Breast epithelium (tissue), 4 donors: ENCODE measurements around the gene ALOX15B. TPM values are rescaled to one million over a fixed set of nuclear protein-coding genes. Genes with fewer than 3 reads are reported as not detected.

Experiments used
- DNase-seq, 2 donors: peaks; one replicate each; pipeline ENCODE4 v3.0.0-alpha.2; 2019; ENCODE audit warnings: low spot score in 2 of 2
- H3K27ac ChIP-seq, 2 donors: fragments of 200-600 bp; sonication (generic) in 1 of 2; one replicate each; pipeline ENCODE4 v1.5.1; 2016 to 2019; ENCODE audit warnings: mild to moderate bottlenecking in 1 of 2
- H3K27me3 ChIP-seq, 2 donors: fragments of 200-600 bp; sonication (generic) in 1 of 2; one replicate each; pipeline versions ENCODE4 v1.5.1 to v1.6.0; 2017 to 2019; ENCODE audit warnings: control low read depth in 1 of 2, mild to moderate bottlenecking in 1 of 2
- H3K36me3 ChIP-seq: fragments of 200-600 bp; one replicate; pipeline ENCODE4 v1.5.1; 2019
- H3K4me1 ChIP-seq, 2 donors: fragments of 200-600 bp; sonication (generic); one replicate each; pipeline ENCODE4 v1.5.1; 2016 to 2019; ENCODE audit warnings: control low read depth in 1 of 2
- H3K4me3 ChIP-seq, 3 donors: fragments of 200-600 bp; sonication (generic); 1 replicate in 2 of 3; 2 replicates in 1 of 3; pipeline ENCODE4 v1.5.1; 2016 to 2019; ENCODE audit warnings: mild to moderate bottlenecking in 3 of 3, moderate library complexity in 2 of 3
- H3K9me3 ChIP-seq, 2 donors: fragments of 200-600 bp; sonication (generic) in 1 of 2; one replicate each; pipeline ENCODE4 v1.5.1; 2016 to 2019; ENCODE audit warnings: control low read depth in 1 of 2
- POLR2A ChIP-seq: fragments of 450-650 bp; IDR thresholded peaks from one replicate; pipeline ENCODE4 v1.6.1; 2016; ENCODE audit warnings: antibody characterized with exemption, mild to moderate bottlenecking, moderate library complexity
- POLR2AphosphoS5 ChIP-seq, 3 donors: sonication (generic); formaldehyde crosslinking; IDR thresholded peaks; one replicate each; pipeline ENCODE4 v1.6.1; 2017; ENCODE audit warnings: antibody characterized with exemption in 3 of 3
- intact Hi-C: fragments of 100-400 bp; cut with DNase I; formaldehyde crosslinking; loops from one replicate; pipeline ENCODE4 v1.15.1; 2023; ENCODE audit warnings: low total_unique reads
- total RNA-seq, 3 donors: library from RNA; depleted of rRNA; stranded (reverse); fragments of >200 nt; gene quantifications; one replicate each; pipeline ENCODE4 v1.1.0, GENCODE V29; 2016
- TF ChIP-seq, protein P1 (sequence below), 3 donors: fragments of 450-650 bp; IDR thresholded peaks; one replicate each; pipeline ENCODE4 v1.5.1; 2016 to 2017; ENCODE audit warnings: antibody characterized with exemption in 3 of 3, mild to moderate bottlenecking in 3 of 3, moderate library complexity in 3 of 3

Gene ALOX15B
- total RNA-seq, 3 donors from 2014 or later = 3.3 to 38.3 (median 12.3) TPM

DNA sequence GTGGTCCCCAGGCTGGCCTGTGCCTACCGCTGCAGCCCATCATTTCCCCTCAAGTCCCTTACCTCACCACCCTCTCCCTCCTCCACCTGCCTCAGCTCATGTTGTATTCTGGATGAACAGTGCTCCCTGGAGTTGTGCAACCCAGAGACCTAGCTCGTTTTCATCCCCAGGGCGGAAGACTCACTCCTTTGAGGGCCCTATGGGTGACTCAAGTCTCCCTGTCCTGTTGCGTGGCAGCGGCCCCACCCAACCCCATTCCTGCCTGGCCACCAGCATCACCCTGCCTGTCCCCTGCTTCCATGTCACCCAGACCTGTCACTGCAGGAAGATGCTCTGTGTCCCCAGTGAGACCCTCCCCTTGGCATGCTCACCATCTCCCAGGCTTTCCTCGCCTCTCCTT lies 45.4 kb downstream of the ALOX15B start:
- no peak for DNase-seq
- TF ChIP-seq, protein P1, sequence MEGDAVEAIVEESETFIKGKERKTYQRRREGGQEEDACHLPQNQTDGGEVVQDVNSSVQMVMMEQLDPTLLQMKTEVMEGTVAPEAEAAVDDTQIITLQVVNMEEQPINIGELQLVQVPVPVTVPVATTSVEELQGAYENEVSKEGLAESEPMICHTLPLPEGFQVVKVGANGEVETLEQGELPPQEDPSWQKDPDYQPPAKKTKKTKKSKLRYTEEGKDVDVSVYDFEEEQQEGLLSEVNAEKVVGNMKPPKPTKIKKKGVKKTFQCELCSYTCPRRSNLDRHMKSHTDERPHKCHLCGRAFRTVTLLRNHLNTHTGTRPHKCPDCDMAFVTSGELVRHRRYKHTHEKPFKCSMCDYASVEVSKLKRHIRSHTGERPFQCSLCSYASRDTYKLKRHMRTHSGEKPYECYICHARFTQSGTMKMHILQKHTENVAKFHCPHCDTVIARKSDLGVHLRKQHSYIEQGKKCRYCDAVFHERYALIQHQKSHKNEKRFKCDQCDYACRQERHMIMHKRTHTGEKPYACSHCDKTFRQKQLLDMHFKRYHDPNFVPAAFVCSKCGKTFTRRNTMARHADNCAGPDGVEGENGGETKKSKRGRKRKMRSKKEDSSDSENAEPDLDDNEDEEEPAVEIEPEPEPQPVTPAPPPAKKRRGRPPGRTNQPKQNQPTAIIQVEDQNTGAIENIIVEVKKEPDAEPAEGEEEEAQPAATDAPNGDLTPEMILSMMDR (IDR thresholded peaks at IDR 0.05) = no peak
- no peak for TF ChIP-seq POLR2A
- TF ChIP-seq POLR2AphosphoS5 (IDR thresholded peaks at IDR 0.05) = no peak
- no peaks in the 10 kb centered on the region for H3K4me1 ChIP-seq
- H3K4me3 ChIP-seq = no peak overlapping the region
- H3K27ac ChIP-seq = no peak overlapping the region
- peaks cover 0 to 13% of the 10 kb centered on the region in 2 donors for H3K27me3 ChIP-seq
- no peaks in the 10 kb centered on the region for H3K36me3 ChIP-seq
- H3K9me3 ChIP-seq = no peaks in the 10 kb centered on the region
- intact Hi-C loops = no loop called here

- Histone ChIP-seq H3K9me3 (no peaks in the 10 kb centered on the region), H3K4me3 (no peak within 1 kb of the TSS), H3K27ac (no peak within 1 kb of the TSS), H3K27me3 (peaks cover 0 to 13% of the 10 kb centered on the region in 2 donors), H3K36me3 (no peaks in the 10 kb centered on the region), H3K4me1 (no peaks in the 10 kb centered on the region)
- intact Hi-C loops = no loop called here
- TF ChIP-seq POLR2A (no peak), POLR2AphosphoS5 (IDR thresholded peaks at IDR 0.05) (no peak)
- TF ChIP-seq, protein P1 (IDR thresholded peaks at IDR 0.05) = no peak
- DNase-seq = no peak
These were observed 48.5 kb downstream of the ALOX15B start, which contains the start of gene ALOX12B for GRCh38 chr17:8087075-8087951. ALOX12B (minus strand) TSS chr17:8087716; CDS start chr17:8087442, 274 bp downstream.

DNA sequence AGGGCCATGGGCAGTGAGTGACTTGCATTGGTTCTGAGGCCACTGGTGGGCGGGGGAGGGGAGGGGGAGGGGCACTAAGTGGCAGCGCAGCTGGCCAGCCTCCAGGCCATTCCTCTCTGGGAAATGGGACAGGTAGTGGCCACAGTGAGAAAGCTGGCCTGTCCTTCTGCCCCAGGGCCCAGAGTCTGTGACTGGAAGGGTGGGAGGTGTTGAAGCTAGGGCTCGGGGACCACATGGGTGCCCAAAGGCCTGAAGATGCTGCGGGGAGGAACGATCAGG lies 49.0 kb downstream of the ALOX15B start:
- no peak overlapping the region for H3K27ac ChIP-seq
- no peaks in the 10 kb centered on the region for H3K9me3 ChIP-seq
- peaks cover 0 to 13% of the 10 kb centered on the region in 2 donors for H3K27me3 ChIP-seq
- H3K4me1 ChIP-seq = no peaks in the 10 kb centered on the region
- intact Hi-C loops = no loop called here
- H3K4me3 ChIP-seq = no peak overlapping the region
- TF ChIP-seq, protein P1 (IDR thresholded peaks at IDR 0.05) = no peak
- TF ChIP-seq POLR2AphosphoS5 (IDR thresholded peaks at IDR 0.05) = no peak
- no peak for DNase-seq
- H3K36me3 ChIP-seq = no peaks in the 10 kb centered on the region

DNA sequence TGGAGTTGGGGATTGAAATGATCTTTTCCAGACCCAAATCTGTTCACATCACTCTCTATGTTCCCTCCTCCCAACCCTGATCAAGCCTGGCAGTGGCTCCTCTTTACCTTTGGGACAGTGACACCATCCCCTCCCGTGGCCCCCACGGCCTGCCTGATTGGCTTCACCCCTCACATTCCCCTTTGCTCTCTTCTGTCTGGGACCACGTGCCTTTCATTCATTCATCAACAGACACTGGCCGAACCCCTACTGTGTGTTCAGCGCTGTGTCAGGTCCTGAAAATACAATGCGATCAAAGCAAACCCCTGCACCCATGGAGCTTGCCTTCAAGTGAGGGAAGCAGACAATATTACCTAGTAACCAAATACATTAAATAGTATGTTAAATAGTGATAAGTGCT lies 50.9 kb downstream of the ALOX15B start:
- no peak overlapping the region for H3K27ac ChIP-seq
- no peaks in the 10 kb centered on the region for H3K36me3 ChIP-seq
- intact Hi-C loops = no loop called here
- H3K9me3 ChIP-seq = no peaks in the 10 kb centered on the region
- peaks cover 0 to 4% of the 10 kb centered on the region in 2 donors for H3K27me3 ChIP-seq
- H3K4me1 ChIP-seq = no peaks in the 10 kb centered on the region
- H3K4me3 ChIP-seq = no peak overlapping the region
- TF ChIP-seq POLR2A (no peak), POLR2AphosphoS5 (IDR thresholded peaks at IDR 0.05) (no peak)
- TF ChIP-seq, protein P1 (IDR thresholded peaks at IDR 0.05) = no peak
- DNase-seq = no peak

DNA sequence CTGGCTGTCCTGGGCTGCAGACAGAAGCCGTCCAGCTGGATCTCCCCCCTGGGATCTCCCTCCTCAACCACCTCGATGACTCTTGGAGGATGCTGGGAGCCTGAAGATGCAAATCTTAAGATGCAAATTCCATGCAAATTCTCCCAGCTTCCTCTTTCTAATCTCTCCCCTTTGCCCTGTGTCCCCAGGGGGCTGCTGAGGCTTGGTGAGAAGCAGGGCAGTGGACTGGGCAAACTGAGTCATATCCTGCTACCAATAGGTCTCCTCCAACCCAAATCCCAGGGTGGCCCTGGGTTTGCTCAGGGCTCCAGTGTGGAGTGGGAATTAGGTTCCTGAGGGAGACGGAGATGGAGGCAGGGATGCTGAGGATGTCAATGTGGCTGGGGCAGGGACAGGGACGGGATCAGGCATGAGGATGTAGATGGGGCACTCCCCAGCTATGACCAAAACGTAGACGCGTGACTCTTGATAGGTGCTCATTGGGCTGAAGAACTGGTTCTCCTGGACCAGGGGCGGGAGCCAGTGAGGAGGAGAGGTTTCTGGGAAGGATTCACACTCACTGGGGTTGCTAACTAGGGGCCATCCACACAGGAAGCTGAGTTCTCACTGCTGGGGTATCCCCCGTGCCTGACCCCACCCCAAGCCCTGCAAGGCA lies 52.3 kb downstream of the ALOX15B start:
- intact Hi-C loops = no loop called here
- H3K27me3 ChIP-seq = peaks cover 0 to 3% of the 10 kb centered on the region in 2 donors
- no peaks in the 10 kb centered on the region for H3K4me1 ChIP-seq
- no peaks in the 10 kb centered on the region for H3K36me3 ChIP-seq
- no peak for DNase-seq
- H3K27ac ChIP-seq = no peak overlapping the region
- H3K9me3 ChIP-seq = no peaks in the 10 kb centered on the region
- H3K4me3 ChIP-seq = no peak overlapping the region
- TF ChIP-seq POLR2A (no peak), POLR2AphosphoS5 (IDR thresholded peaks at IDR 0.05) (no peak)
- TF ChIP-seq, protein P1 (IDR thresholded peaks at IDR 0.05) = no peak
